Stomach smooth muscle (tissue), 2 donors: Measurements from ENCODE around the gene JPH3.
A peak's percentile ranks its signal among the peaks of the same experiment; 100 is the strongest.
"Not testable (repeated sequence)": the region's sequence is repeated elsewhere in the genome, so short reads cannot be mapped to it uniquely, and the experiment has no call there.

Experiments used
- H3K27ac ChIP-seq: one replicate; pipeline ENCODE4 v1.7.0; 2013; ENCODE audit warnings: mild to moderate bottlenecking, low read length, inconsistent platforms
- H3K27me3 ChIP-seq, 2 donors: one replicate each; pipeline ENCODE4 v1.7.0; 2013; ENCODE audit warnings: low read length in 2 of 2; ENCODE audit not compliant: insufficient read depth in 2 of 2, control insufficient read depth in 1 of 2
- H3K36me3 ChIP-seq, 2 donors: one replicate each; pipeline ENCODE4 v1.7.0; 2013; ENCODE audit warnings: low read length in 2 of 2; ENCODE audit not compliant: control insufficient read depth in 2 of 2, insufficient read depth in 2 of 2
- H3K4me1 ChIP-seq: one replicate; pipeline ENCODE4 v1.7.0; 2013; ENCODE audit warnings: low read length; ENCODE audit not compliant: control insufficient read depth, insufficient read depth
- H3K4me3 ChIP-seq, 2 donors: one replicate each; pipeline ENCODE4 v1.7.0; 2013; ENCODE audit warnings: low read length in 2 of 2
- H3K9ac ChIP-seq, 2 donors: one replicate each; pipeline ENCODE4 v1.7.0; 2013; ENCODE audit warnings: low read length in 2 of 2, mild to moderate bottlenecking in 1 of 2
- H3K9me3 ChIP-seq, 2 donors: one replicate each; pipeline ENCODE4 v1.7.0; 2013; ENCODE audit warnings: low read length in 2 of 2; ENCODE audit not compliant: control insufficient read depth in 2 of 2
- donor health status: healthy.
- donor health status: Pancreatic carcinoma.

Gene JPH3

DNA sequence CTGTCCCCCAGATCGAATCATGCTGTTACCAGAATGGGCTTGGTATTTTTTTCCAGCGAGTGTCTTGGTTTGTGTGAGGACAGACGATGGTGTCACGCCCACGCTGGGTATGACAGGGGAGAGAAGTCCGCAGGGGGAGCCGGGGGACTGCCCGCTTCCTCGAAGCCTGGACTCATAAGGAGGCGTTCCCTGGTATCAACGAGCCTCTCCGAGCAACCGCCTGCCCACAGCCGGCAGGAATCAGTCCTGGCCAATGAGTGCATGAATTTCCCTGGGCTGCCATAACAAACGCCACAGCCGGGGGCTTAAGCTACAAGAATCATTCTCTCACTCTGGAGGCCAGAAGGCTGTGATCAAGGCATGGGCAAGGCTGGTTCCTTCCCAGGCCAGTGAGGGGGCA lies 26.1 kb upstream of the JPH3 start:
- H3K27ac ChIP-seq: no peak overlapping the region
- H3K36me3 ChIP-seq: no peaks in the 10 kb centered on the region
- no peak overlapping the region for H3K9ac ChIP-seq
- peaks cover 0 to 2% of the 10 kb centered on the region in 2 donors for H3K27me3 ChIP-seq
- H3K4me1 ChIP-seq: peaks cover 10% of the 10 kb centered on the region
- H3K9me3 ChIP-seq: no peaks in the 10 kb centered on the region
- no peak overlapping the region for H3K4me3 ChIP-seq

- H3K9me3 ChIP-seq, H3K36me3 ChIP-seq, H3K4me3 ChIP-seq, H3K9ac ChIP-seq, H3K27ac ChIP-seq, H3K27me3 ChIP-seq: not testable (repeated sequence)
- peaks cover 18% of the 10 kb centered on the region for H3K4me1 ChIP-seq
Observed at GRCh38 chr16:87578142-87578930, 24.0 kb upstream of the JPH3 start.

GRCh38 chr16:87579691-87580090 lies 22.6 kb upstream of the JPH3 start:
- Histone ChIP-seq H3K4me1 (peaks cover 25% of the 10 kb centered on the region), H3K27ac (no peak overlapping the region), H3K36me3 (no peaks in the 10 kb centered on the region), H3K4me3 (no peak overlapping the region), H3K9me3 (no peaks in the 10 kb centered on the region), H3K9ac (no peak overlapping the region), H3K27me3 (peaks cover 2 to 5% of the 10 kb centered on the region in 2 donors)

DNA sequence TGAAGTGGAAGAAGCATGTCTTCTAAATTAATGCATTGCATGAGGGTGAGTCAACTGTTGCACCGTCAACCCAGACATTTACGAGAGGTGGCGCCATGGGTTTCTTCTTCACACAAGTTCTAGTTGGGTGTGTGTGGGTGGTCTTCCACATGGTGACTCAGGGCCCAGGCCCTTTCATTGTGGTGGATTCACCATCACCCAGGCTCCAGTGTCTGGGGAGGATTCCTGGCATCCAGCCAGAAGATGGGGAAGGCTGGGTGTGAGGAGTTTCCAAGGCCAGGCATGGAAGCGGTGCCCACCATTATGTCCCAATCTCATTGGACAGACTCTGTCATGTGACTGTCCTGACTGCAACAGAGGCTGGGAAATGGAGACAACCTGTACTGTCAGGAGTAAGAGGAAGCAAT lies 21.4 kb upstream of the JPH3 start:
- no peak overlapping the region for H3K9ac ChIP-seq
- H3K4me1 ChIP-seq: peaks cover 25% of the 10 kb centered on the region
- H3K36me3 ChIP-seq: no peaks in the 10 kb centered on the region
- no peaks in the 10 kb centered on the region for H3K9me3 ChIP-seq
- H3K4me3 ChIP-seq: no peak overlapping the region
- peaks cover 5 to 10% of the 10 kb centered on the region in 2 donors for H3K27me3 ChIP-seq
- H3K27ac ChIP-seq: no peak overlapping the region

DNA sequence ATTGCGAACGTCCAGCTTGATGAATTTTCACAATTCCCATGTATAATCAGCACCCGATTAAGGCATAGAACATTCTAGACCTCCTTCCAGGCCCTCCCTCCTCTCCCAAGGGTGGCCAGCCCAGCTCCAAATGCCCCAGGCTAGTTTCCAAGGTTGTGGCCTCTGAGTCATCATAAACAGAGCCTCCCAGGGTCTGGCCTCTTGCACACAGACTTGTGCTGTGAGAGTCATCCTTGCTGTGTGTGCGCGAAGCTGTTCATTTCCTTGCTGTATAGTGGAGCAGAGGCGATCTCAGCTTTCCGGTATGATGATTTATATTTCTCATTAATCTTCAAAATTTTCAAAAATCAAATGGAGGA lies 20.5 kb upstream of the JPH3 start:
- H3K27ac ChIP-seq: peak overlapping the region; percentile 82
- H3K36me3 ChIP-seq: no peaks in the 10 kb centered on the region
- H3K9ac ChIP-seq: no peak overlapping the region
- H3K9me3 ChIP-seq: no peaks in the 10 kb centered on the region
- H3K27me3 ChIP-seq: peaks cover 5 to 17% of the 10 kb centered on the region in 2 donors
- H3K4me3 ChIP-seq: peak overlapping the region in 1 of 2 donors; percentile 47
- peaks cover 28% of the 10 kb centered on the region for H3K4me1 ChIP-seq

DNA sequence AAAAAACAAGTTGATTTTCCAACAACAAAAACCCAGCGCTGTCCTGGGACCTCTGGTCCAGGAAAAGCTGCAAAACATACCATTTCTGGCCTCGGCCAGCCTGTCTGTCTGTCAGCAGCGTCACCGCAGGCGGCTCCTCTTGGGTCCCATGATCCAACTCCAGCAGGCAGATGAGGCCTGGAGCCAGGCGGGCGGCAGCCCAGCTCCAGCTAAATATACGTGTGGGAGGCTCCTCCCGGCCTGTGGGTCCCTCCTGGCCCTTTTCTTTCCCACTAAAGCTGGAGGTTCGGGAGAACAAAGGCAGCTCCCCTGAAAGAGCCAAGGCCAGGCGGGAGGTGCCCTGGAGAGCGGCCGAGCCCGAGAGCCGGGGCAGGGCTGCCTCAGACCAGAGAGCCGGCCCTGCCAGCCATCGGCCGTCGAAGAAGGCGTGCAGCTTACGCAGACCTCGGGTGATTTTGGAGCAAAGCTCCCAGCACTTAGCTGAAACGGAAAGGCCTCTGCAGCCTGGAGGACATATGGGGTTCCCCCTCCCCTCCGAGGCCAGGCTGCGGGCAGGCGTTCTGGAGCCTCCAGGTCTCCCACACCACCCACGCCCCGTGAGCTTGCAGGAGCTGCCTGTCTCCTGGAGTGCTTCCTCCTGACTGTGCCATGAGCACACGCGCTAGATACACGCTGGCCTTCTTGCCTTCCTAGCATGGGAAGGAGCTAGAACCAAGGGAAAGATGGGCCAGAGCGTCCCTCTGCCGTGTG lies 19.9 kb upstream of the JPH3 start:
- Histone ChIP-seq H3K27me3 (peaks cover 5 to 19% of the 10 kb centered on the region in 2 donors), H3K27ac (peak overlapping the region; percentile 82), H3K4me3 (peak overlapping the region in 1 of 2 donors; percentile 47), H3K36me3 (no peaks in the 10 kb centered on the region), H3K9me3 (no peaks in the 10 kb centered on the region), H3K9ac (peak overlapping the region; percentile 27 to 42), H3K4me1 (peaks cover 28% of the 10 kb centered on the region)

DNA sequence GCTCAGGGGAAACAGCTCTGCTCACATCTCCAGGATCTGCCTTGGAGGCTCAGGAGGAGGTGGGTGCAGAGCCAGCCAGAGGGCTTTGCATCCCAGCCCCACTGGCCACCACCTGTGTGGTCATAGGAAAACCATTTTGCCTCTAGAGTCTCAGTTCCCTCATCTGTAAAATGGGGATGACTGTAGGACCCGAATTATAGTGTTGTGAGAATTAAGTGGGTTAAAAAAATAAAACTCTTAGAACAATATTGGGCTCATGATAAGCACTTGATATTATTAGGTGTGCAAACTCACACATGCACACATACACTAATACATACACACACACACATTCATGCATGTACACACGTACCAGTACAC lies 19.4 kb upstream of the JPH3 start:
- Histone ChIP-seq H3K27ac (peak overlapping the region; percentile 82), H3K4me1 (peaks cover 28% of the 10 kb centered on the region), H3K27me3 (peaks cover 5 to 19% of the 10 kb centered on the region in 2 donors), H3K9me3 (no peaks in the 10 kb centered on the region), H3K9ac (peak overlapping the region in 1 of 2 donors; percentile 42), H3K4me3 (peak overlapping the region in 1 of 2 donors; percentile 47), H3K36me3 (no peaks in the 10 kb centered on the region)

- Histone ChIP-seq H3K9me3 (no peaks in the 10 kb centered on the region), H3K27ac (no peak overlapping the region), H3K27me3 (peaks cover 5 to 19% of the 10 kb centered on the region in 2 donors), H3K36me3 (no peaks in the 10 kb centered on the region), H3K9ac (no peak overlapping the region), H3K4me1 (peaks cover 28% of the 10 kb centered on the region), H3K4me3 (no peak overlapping the region)
Observed at GRCh38 chr16:87583453-87584131, 18.7 kb upstream of the JPH3 start.

DNA sequence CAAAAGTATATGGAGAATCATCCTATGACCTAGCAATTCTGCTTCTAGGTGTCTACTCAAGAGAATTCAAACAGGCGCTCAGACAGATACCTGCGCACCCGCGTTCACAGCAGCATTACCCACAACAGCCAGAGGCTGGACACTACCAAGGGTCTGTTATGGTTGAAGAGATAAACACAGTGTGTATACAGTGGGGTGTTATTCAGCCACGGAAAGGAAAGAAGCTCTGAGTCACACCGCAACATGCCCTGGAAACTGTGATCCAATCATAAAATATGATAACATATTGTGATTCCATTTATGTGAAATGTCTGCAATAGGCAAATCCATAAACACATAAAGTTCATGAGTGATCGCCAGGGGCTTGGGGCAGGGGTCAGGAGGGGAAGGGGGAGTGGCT lies 18.0 kb upstream of the JPH3 start:
- H3K27ac ChIP-seq: no peak overlapping the region
- H3K9me3 ChIP-seq: no peaks in the 10 kb centered on the region
- H3K4me1 ChIP-seq: peaks cover 33% of the 10 kb centered on the region
- H3K36me3 ChIP-seq: no peaks in the 10 kb centered on the region
- H3K9ac ChIP-seq: no peak overlapping the region
- peaks cover 5 to 19% of the 10 kb centered on the region in 2 donors for H3K27me3 ChIP-seq
- H3K4me3 ChIP-seq: no peak overlapping the region

GRCh38 chr16:87584975-87585374 lies 17.3 kb upstream of the JPH3 start:
- Histone ChIP-seq H3K4me3 (no peak overlapping the region), H3K36me3 (no peaks in the 10 kb centered on the region), H3K4me1 (peaks cover 33% of the 10 kb centered on the region), H3K27ac (no peak overlapping the region), H3K9me3 (no peaks in the 10 kb centered on the region), H3K9ac (no peak overlapping the region), H3K27me3 (peaks cover 5 to 25% of the 10 kb centered on the region in 2 donors)
